Measurements from ENCODE around the gene PCDHB4. TPM values are rescaled to one million over a fixed set of nuclear protein-coding genes. Genes with fewer than 3 reads are reported as not detected.
"Not testable (repeated sequence)": the region's sequence is repeated elsewhere in the genome, so short reads cannot be mapped to it uniquely, and the experiment has no call there.

Gene PCDHB4
- total and polyA plus RNA-seq, 9 donors: 2.5 to 12.6 (median 6.7) TPM

DNA sequence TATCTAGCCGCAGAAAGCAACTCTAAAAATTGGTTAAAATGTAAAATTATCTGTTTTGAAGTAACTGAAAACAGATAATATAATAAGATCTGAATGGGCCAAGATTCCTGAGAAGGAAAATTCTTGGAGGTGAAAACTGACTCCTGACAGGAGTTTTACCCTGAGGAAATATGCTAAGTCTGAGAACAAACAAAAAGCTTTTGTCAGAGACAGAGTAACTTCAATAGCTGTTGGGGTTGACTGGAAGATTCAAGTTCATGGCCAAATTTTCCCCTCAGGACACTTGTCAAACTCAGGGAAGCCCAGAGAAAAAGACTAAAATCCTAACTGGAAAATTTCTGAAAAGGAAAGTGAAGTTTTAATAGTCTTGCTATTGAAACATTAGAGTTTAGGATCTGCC, 5.7 kb downstream of the PCDHB4 start:
- no peak for DNase-seq
- Histone ChIP-seq H3K36me3 (no peaks in the 10 kb centered on the region), H3K9me3 (peaks cover 0 to 9% of the 10 kb centered on the region in 2 donors), H3K27me3 (no peaks in the 10 kb centered on the region), H3K27ac (no peak overlapping the region), H3K4me1 (ENCODE audit: insufficient read depth) (no peaks in the 10 kb centered on the region), H3K4me3 (no peak overlapping the region)
- WGBS, 3 donors: 91 to 96% (median 93%) methylated on average over 1 of the region's 1 CpG
- intact Hi-C loops (cut with DNase I): no loop called here
- TF ChIP-seq EP300 (IDR thresholded peaks at IDR 0.05): no peak
- TF ChIP-seq, protein P1, sequence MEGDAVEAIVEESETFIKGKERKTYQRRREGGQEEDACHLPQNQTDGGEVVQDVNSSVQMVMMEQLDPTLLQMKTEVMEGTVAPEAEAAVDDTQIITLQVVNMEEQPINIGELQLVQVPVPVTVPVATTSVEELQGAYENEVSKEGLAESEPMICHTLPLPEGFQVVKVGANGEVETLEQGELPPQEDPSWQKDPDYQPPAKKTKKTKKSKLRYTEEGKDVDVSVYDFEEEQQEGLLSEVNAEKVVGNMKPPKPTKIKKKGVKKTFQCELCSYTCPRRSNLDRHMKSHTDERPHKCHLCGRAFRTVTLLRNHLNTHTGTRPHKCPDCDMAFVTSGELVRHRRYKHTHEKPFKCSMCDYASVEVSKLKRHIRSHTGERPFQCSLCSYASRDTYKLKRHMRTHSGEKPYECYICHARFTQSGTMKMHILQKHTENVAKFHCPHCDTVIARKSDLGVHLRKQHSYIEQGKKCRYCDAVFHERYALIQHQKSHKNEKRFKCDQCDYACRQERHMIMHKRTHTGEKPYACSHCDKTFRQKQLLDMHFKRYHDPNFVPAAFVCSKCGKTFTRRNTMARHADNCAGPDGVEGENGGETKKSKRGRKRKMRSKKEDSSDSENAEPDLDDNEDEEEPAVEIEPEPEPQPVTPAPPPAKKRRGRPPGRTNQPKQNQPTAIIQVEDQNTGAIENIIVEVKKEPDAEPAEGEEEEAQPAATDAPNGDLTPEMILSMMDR (IDR thresholded peaks at IDR 0.05): no peak
- TF ChIP-seq POLR2A (IDR thresholded peaks at IDR 0.05): no peak

DNA sequence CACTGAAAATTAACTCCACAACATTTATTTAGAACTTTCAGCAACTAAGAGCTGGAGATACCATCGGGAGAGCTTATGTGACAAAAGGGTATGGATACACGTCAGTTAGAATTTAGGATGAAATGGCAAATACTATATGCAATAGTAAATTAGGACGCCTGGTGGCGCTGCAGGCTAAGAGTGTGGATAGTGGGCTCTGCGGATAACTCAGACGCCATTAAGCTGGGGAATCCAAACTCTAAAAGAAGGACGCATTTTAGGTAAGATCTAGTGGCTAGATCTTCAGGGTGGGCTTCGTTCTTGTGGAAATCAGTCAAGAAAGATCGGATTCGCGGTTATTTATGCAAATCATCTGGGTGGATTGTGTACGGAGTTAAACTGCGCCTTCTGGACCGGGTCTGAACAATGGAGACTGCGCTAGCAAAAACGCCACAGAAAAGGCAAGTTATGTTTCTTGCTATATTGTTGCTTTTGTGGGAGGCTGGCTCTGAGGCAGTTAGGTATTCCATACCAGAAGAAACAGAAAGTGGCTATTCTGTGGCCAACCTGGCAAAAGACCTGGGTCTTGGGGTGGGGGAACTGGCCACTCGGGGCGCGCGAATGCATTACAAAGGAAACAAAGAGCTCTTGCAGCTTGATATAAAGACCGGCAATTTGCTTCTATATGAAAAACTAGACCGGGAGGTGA, 13.6 kb downstream of the PCDHB4 start, which contains the start of gene PCDHB5:
TSS of gene PCDHB5 (plus strand) at position 177 of the 688 bp plus-strand sequence. CDS start at position 406, 229 bp downstream.
- H3K27ac ChIP-seq: no peak within 1 kb of the TSS
- DNase-seq: peak in 4 of 5 donors; percentile 20 to 45 (median 31)
- H3K27me3 ChIP-seq: no peaks in the 10 kb centered on the region
- intact Hi-C loops (cut with DNase I): no loop called here
- H3K36me3 ChIP-seq: no peaks in the 10 kb centered on the region
- WGBS, 3 donors: 12 to 20% (median 18%) methylated on average over 22 of the region's 22 CpGs
- peaks cover 0 to 20% of the 10 kb centered on the region in 2 donors for H3K9me3 ChIP-seq
- no peaks in the 10 kb centered on the region for H3K4me1 ChIP-seq (ENCODE audit: insufficient read depth)
- peak within 1 kb of the TSS; percentile 31 for H3K4me3 ChIP-seq
- TF ChIP-seq EP300 (IDR thresholded peaks at IDR 0.05): no peak
- TF ChIP-seq POLR2A (IDR thresholded peaks at IDR 0.05): no peak
- TF ChIP-seq, protein P1 (IDR thresholded peaks at IDR 0.05): peak in 1 of 3 donors; percentile 28

DNA sequence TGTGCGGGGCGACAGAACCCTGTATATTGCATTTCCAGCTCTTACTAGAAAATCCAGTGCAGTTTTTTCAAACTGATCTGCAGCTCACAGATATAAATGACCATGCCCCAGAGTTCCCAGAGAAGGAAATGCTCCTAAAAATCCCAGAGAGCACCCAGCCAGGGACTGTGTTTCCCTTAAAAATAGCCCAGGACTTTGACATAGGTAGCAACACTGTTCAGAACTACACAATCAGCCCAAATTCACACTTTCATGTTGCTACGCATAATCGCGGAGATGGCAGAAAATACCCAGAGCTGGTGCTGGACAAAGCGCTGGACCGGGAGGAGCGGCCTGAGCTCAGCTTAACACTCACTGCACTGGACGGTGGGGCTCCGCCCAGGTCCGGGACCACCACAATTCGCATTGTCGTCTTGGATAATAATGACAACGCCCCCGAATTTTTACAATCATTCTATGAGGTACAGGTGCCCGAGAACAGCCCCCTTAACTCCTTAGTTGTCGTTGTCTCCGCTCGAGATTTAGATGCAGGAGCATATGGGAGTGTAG, 14.2 kb downstream of the PCDHB4 start:
- Histone ChIP-seq H3K4me3 (peak overlapping the region; percentile 31), H3K4me1 (ENCODE audit: insufficient read depth) (no peaks in the 10 kb centered on the region), H3K27ac (no peak overlapping the region), H3K27me3 (no peaks in the 10 kb centered on the region), H3K36me3 (no peaks in the 10 kb centered on the region), H3K9me3 (peaks cover 0 to 20% of the 10 kb centered on the region in 2 donors)
- DNase-seq: no peak
- intact Hi-C loops (cut with DNase I): no loop called here
- no peak for TF ChIP-seq POLR2A (IDR thresholded peaks at IDR 0.05)
- TF ChIP-seq, protein P1 (IDR thresholded peaks at IDR 0.05): no peak
- no peak for TF ChIP-seq EP300 (IDR thresholded peaks at IDR 0.05)
- 34 to 55% (median 48%) methylated on average over 19 of the region's 19 CpGs for WGBS, 3 donors

DNA sequence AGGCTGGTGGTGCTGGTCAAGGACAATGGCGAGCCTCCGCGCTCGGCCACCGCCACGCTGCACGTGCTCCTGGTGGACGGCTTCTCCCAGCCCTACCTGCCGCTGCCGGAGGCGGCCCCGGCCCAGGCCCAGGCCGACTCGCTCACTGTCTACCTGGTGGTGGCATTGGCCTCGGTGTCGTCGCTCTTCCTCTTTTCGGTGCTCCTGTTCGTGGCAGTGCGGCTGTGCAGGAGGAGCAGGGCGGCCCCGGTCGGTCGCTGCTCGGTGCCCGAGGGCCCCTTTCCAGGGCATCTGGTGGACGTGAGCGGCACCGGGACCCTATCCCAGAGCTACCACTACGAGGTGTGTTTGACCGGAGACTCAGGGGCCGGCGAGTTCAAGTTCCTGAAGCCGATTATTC, 15.7 kb downstream of the PCDHB4 start:
- 38 to 58% (median 46%) methylated on average over 30 to 34 of the region's 34 CpGs for WGBS, 3 donors
- H3K4me1 ChIP-seq (ENCODE audit: insufficient read depth); H3K36me3 ChIP-seq; H3K27me3 ChIP-seq; H3K4me3 ChIP-seq; DNase-seq; H3K27ac ChIP-seq; intact Hi-C loops (cut with DNase I): not testable (repeated sequence)
- peaks cover 0 to 20% of the 10 kb centered on the region in 2 donors for H3K9me3 ChIP-seq

DNA sequence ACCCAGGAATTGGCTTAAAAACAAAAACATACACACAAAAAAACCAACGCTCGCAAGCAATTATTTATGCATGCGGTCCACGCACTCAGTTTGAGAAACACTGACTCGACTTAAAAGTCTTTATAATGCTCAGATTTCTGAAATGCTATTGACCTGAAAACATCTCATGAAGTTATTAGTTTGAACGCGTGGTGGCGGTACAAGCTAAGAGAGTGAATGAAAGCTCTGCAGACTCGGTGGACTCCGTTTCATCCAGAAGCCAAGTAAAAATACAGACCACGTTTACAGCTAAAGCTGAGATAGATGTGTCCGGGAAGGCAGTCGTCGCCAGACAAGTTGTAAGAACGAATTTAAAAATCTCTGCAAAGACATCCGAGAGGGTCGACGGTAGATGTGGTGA, 28.2 kb downstream of the PCDHB4 start, which contains the start of gene PCDHB6:
TSS of gene PCDHB6 (plus strand) at position 246 of the 400 bp plus-strand sequence. CDS start 201 bp downstream, outside the sequence.
- Histone ChIP-seq H3K4me1 (ENCODE audit: insufficient read depth) (no peaks in the 10 kb centered on the region), H3K27ac (no peak within 1 kb of the TSS), H3K36me3 (no peaks in the 10 kb centered on the region), H3K9me3 (peaks cover 2 to 25% of the 10 kb centered on the region in 2 donors), H3K27me3 (no peaks in the 10 kb centered on the region), H3K4me3 (no peak within 1 kb of the TSS)
- no peak for DNase-seq
- TF ChIP-seq EP300 (IDR thresholded peaks at IDR 0.05) (no peak), POLR2A (IDR thresholded peaks at IDR 0.05) (no peak)
- TF ChIP-seq, protein P1 (IDR thresholded peaks at IDR 0.05): no peak
- 7 to 18% (median 14%) methylated on average over 18 of the region's 18 CpGs for WGBS, 3 donors
- intact Hi-C loops (cut with DNase I): no loop called here
